Measurements from ENCODE around the gene P2RY14.

Gene P2RY14

DNA sequence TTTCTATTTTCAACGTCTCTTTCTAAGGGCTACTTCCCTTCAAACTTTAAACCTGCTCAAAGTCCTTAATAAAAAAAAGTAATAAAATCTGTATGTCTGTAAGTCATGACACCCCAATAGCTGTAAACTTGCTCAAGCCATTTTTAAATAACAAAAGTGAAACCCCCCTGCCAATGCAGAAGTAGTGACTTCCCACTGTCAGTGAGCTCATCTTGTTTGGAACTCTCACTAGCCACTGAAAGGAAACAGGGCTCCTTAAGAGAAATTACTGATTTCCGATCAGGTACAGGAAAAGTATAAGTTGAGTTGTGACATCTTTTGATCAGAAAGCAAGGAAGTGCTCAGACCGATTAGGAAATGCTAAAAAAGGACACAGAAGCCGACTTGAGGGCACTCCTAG, 47.7 kb downstream of the P2RY14 start:
- peaks cover 37% of the 10 kb centered on the region for H3K4me1 ChIP-seq (ENCODE audit: control insufficient read depth, insufficient read depth, low read length, poor library complexity, severe bottlenecking)
- no peaks in the 10 kb centered on the region for H3K36me3 ChIP-seq (ENCODE audit: control insufficient read depth, insufficient read depth, low read length)
- H3K9me3 ChIP-seq (ENCODE audit: control insufficient read depth, low read length): no peaks in the 10 kb centered on the region
- H3K27ac ChIP-seq (ENCODE audit: low read depth, low read length, severe bottlenecking): no peak overlapping the region
- no peak overlapping the region for H3K4me3 ChIP-seq (ENCODE audit: extremely low read depth, insufficient read depth, low read length, poor library complexity, severe bottlenecking)
- 61 to 78% methylated on average over 3 of the region's 4 CpGs for WGBS, 2 experiments (ENCODE audit: insufficient coverage in 2 of 2)

DNA sequence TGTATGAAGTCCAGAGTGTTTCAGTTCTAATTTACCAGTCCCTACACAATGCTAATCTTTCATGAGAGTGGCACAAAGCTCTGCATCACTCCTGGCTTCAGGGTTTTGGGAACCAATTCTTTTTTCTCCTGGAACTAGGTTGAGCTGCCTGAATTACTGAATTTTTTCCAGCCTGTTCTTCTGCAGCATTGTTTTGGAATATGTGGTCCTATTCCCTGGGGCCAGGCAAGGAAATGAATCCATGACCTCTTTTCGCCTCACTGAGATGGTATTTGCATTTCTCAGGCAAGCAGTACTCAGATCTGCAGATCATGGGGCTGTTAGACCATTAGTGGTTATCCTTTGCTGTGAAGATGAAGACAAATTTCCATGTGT, 49.7 kb downstream of the P2RY14 start:
- Histone ChIP-seq H3K4me1 (ENCODE audit: control insufficient read depth, insufficient read depth, low read length, poor library complexity, severe bottlenecking) (peaks cover 43% of the 10 kb centered on the region), H3K9me3 (ENCODE audit: control insufficient read depth, low read length) (no peaks in the 10 kb centered on the region)

DNA sequence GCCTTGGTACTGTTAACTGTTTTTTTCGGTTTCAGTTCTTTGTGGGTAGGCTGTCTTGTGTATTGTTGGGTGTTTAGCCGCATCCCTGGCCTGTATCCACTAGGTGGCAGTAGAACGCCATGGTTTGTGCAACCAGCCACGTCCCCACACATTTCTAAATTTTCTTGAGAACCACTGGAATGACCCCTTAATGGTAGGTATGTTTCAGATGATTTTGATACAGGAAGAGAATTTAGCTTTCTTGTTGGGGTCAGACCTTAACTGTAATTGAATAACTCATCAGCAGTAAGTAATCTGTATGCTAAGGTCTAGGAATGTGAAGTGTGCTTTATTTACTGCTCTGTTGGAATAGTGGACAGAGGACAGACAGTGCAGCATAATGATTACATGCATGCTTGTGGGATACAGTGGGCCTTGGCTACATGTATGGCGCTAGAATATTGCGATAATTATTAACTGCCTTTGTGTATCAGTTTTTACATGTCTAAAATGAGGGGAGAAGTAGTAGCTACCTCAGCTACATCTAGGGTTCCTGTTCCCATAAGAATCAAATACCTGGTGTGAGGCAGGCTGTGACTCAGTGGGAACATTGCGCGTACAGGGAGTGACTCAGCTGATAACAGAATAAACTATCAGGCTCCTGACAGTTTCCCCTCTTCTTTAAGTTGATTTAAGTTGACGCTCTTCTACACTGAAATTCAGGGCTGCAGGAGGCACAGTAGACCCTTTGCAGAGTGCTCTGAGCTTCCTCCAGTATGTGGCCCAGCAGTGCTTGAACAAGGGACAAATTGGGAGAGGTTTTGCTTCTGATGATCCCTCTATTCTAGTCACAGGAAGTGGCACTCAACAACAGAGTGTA, 50.3 kb downstream of the P2RY14 start:
- Histone ChIP-seq H3K9me3 (ENCODE audit: control insufficient read depth, low read length) (peaks cover 4% of the 10 kb centered on the region), H3K4me3 (ENCODE audit: extremely low read depth, insufficient read depth, low read length, poor library complexity, severe bottlenecking) (no peak overlapping the region), H3K36me3 (ENCODE audit: control insufficient read depth, insufficient read depth, low read length) (no peaks in the 10 kb centered on the region), H3K4me1 (ENCODE audit: control insufficient read depth, insufficient read depth, low read length, poor library complexity, severe bottlenecking) (peaks cover 43% of the 10 kb centered on the region), H3K27ac (ENCODE audit: low read depth, low read length, severe bottlenecking) (peak overlapping the region; percentile 96)
- 57 to 65% methylated on average over 3 to 6 of the region's 9 CpGs for WGBS, 2 experiments (ENCODE audit: insufficient coverage in 2 of 2)

More for the DNA sequence above, 49.7 kb downstream of the P2RY14 start:
- Histone ChIP-seq H3K4me3 (ENCODE audit: extremely low read depth, insufficient read depth, low read length, poor library complexity, severe bottlenecking) (no peak overlapping the region), H3K27ac (ENCODE audit: low read depth, low read length, severe bottlenecking) (peak overlapping the region; percentile 96), H3K36me3 (ENCODE audit: control insufficient read depth, insufficient read depth, low read length) (no peaks in the 10 kb centered on the region)
- WGBS, 2 experiments (ENCODE audit: insufficient coverage in 2 of 2): 70% methylated on average over 1 of the region's 1 CpG

DNA sequence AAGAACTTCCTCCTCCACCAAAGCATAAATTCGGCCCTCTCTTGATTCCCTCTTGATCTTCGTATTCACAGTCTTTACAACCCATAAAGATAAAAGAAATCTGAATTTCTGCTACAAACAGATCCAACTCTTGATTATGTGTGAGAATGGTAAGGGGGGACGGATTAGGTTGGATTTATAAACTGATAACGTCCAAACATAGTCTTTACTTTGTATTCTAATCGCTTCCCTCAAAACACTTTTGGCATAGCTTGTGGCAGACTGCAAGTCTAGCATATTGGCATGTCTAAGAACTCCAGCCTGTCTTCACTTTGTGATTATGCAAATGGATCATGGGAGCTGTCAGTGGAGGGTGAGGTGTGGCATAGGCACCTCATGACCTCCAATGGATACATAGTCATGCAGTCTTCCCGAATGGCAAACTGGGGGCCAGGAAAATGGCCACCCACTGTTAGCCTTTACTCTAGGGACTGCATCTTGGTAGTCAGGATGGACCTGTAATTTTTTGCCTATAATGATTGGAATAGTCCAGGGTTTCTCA, 51.0 kb downstream of the P2RY14 start:
- H3K9me3 ChIP-seq (ENCODE audit: control insufficient read depth, low read length): peaks cover 9% of the 10 kb centered on the region
- WGBS, 2 experiments (ENCODE audit: insufficient coverage in 2 of 2): 80 to 100% methylated on average over 1 of the region's 6 CpGs
- H3K27ac ChIP-seq (ENCODE audit: low read depth, low read length, severe bottlenecking): peak overlapping the region; percentile 96
- H3K4me1 ChIP-seq (ENCODE audit: control insufficient read depth, insufficient read depth, low read length, poor library complexity, severe bottlenecking): peaks cover 43% of the 10 kb centered on the region
- H3K4me3 ChIP-seq (ENCODE audit: extremely low read depth, insufficient read depth, low read length, poor library complexity, severe bottlenecking): no peak overlapping the region
- H3K36me3 ChIP-seq (ENCODE audit: control insufficient read depth, insufficient read depth, low read length): no peaks in the 10 kb centered on the region

DNA sequence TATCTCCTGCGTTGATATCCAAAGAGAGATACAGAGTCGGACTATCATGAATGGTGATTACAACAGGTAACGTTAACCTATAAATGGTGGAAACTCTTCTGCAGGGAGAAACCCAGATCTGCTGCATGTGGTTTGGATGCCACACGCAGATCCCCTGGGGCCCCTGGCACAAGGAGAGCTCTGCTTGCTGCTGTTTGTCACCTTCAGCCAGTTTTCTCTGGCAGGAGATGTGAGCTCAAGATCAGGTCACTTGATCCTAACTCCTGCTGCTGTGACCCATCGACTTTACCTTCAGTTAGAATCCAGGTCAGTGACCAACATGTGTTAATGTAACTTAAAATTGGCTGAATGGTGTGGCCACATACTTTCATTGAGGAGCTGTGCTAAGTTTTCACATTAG, 51.5 kb downstream of the P2RY14 start:
- WGBS, 2 experiments (ENCODE audit: insufficient coverage in 2 of 2): 84 to 97% methylated on average over 3 to 4 of the region's 5 CpGs
- H3K27ac ChIP-seq (ENCODE audit: low read depth, low read length, severe bottlenecking): no peak overlapping the region

DNA sequence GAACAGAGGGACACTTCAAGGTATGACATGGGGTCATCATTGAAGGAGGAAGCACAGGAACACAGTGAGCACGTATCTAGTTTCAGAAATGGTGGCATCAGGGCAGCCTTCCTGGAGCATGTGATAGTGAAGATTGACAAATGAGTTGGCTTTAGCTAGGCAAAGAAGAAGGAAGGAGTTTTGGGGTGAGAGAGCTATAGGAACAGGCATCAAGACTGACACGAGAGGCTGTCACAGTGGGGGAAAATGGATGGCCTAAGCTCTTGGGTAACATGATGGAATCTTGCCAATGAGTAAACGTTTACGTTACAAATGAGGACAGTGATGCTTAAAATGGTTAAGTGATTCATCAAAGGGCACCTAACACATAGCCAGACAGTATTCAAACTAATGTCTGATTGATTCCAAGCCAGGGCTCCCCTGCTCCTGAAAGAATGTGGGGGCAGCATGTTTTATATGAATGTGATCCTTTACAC, 52.2 kb downstream of the P2RY14 start:
- H3K9me3 ChIP-seq (ENCODE audit: control insufficient read depth, low read length): peaks cover 13% of the 10 kb centered on the region
- H3K4me1 ChIP-seq (ENCODE audit: control insufficient read depth, insufficient read depth, low read length, poor library complexity, severe bottlenecking): peaks cover 43% of the 10 kb centered on the region
- 71 to 79% methylated on average over 2 of the region's 4 CpGs for WGBS, 2 experiments (ENCODE audit: insufficient coverage in 2 of 2)
- no peak overlapping the region for H3K4me3 ChIP-seq (ENCODE audit: extremely low read depth, insufficient read depth, low read length, poor library complexity, severe bottlenecking)
- peak overlapping the region; percentile 68 for H3K27ac ChIP-seq (ENCODE audit: low read depth, low read length, severe bottlenecking)
- no peaks in the 10 kb centered on the region for H3K36me3 ChIP-seq (ENCODE audit: control insufficient read depth, insufficient read depth, low read length)

More for the DNA sequence above, 51.5 kb downstream of the P2RY14 start:
- Histone ChIP-seq H3K9me3 (ENCODE audit: control insufficient read depth, low read length) (peaks cover 9% of the 10 kb centered on the region), H3K4me3 (ENCODE audit: extremely low read depth, insufficient read depth, low read length, poor library complexity, severe bottlenecking) (no peak overlapping the region), H3K4me1 (ENCODE audit: control insufficient read depth, insufficient read depth, low read length, poor library complexity, severe bottlenecking) (peaks cover 43% of the 10 kb centered on the region), H3K36me3 (ENCODE audit: control insufficient read depth, insufficient read depth, low read length) (no peaks in the 10 kb centered on the region)

DNA sequence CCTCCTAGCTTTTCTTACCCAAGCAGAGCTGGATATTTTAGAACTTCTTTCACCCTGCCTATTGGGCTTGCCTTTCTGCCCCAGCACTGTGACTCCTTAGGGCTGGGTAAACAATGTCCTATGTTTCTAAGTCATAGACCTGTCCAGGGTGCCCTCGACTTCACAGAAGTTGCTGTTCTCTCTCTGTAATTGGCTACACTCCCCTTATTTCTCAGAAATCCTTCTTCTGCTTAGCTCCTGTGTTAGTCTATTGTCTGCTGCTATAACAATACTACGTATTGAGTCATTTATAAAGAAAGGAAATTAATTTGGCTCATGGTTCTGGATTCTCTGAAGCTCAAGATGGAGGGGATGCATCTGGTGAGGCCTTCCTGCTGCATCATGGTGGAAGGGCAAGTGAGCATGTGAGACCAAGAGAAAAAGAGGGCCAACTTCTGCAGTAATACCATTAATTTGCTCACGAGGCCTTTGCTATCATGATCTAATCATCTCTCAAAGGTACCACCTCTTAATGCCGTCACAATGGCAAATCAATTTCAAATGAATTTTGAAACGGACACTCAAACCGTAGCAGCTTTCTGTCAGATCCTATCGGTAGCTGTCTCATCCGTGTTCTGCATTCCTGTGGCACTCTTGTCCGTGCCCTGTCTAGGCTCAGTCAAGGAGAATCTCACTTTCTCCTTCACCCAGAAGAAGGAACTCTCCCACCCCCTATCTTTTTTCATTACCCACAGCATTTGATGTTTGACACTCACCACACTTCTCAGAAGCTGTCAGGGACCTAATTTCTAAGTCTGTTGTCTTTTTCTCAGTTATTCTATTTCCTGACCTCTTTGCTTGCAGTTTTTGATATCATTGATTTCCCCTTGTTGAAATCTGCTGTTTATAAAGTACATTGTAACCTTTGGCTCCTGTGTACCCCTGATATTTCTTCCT, 53.0 kb downstream of the P2RY14 start:
- WGBS, 2 experiments (ENCODE audit: insufficient coverage in 2 of 2): 74 to 79% methylated on average over 7 to 8 of the region's 9 CpGs
- H3K27ac ChIP-seq (ENCODE audit: low read depth, low read length, severe bottlenecking): peak overlapping the region; percentile 68
- peaks cover 43% of the 10 kb centered on the region for H3K4me1 ChIP-seq (ENCODE audit: control insufficient read depth, insufficient read depth, low read length, poor library complexity, severe bottlenecking)
- H3K9me3 ChIP-seq (ENCODE audit: control insufficient read depth, low read length): peaks cover 14% of the 10 kb centered on the region
- no peak overlapping the region for H3K4me3 ChIP-seq (ENCODE audit: extremely low read depth, insufficient read depth, low read length, poor library complexity, severe bottlenecking)
- H3K36me3 ChIP-seq (ENCODE audit: control insufficient read depth, insufficient read depth, low read length): peaks cover 4% of the 10 kb centered on the region

DNA sequence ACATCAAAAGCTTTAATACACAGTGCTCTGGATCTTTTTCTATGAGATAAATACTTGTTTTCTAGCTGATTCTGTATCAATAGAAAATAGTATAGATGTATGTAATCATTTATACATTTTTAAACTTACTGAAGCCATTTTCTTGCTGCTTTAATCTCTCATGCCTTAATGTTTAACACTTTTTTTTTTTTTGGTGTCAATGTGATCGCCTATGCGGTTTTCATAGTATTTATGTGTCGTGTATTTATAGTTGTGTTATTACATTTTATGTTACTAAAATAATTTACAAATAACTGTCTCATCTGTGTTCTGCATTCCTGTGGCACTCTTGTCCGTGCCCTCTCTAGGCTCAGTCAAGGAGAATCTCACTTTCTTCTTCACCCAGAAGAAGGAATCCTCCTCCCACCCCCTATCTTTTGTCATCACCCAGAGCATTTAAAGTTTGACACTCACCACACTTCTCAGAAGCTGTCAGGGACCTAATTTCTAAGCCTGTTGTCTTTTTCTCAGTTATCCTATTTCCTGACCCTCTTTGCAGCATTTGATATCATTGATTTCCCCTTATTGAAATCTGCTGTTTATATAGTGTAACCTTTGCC, 54.0 kb downstream of the P2RY14 start:
- 50 to 60% methylated on average over 1 of the region's 4 CpGs for WGBS, 2 experiments (ENCODE audit: insufficient coverage in 2 of 2)

DNA sequence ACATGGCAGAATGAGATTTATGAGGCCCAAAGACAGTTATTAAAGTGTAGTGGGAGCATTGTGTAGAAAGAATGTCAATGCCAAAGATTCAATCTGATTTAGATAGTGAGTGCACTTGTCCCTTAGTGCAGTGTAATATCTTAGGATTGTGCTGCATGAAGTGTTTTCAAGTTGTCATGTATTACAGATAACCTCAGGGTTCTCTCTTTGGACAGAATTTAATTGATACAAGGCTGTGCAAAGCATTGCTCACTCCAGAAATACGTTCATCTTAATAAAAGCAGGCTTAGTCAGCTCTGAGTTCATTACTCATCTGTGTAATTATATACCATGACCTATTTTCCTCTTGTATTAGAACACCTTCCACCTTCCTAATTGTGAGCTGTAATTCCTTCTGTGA, 59.3 kb downstream of the P2RY14 start:
- 83% methylated on average over 1 of the region's 1 CpG; no CpG with 5 or more reads in 1 of the 2 experiments for WGBS, 2 experiments (ENCODE audit: insufficient coverage in 2 of 2)
- Histone ChIP-seq H3K36me3 (ENCODE audit: control insufficient read depth, insufficient read depth, low read length) (peaks cover 4% of the 10 kb centered on the region), H3K9me3 (ENCODE audit: control insufficient read depth, low read length) (peaks cover 14% of the 10 kb centered on the region), H3K4me1 (ENCODE audit: control insufficient read depth, insufficient read depth, low read length, poor library complexity, severe bottlenecking) (peaks cover 18% of the 10 kb centered on the region), H3K4me3 (ENCODE audit: extremely low read depth, insufficient read depth, low read length, poor library complexity, severe bottlenecking) (no peak overlapping the region), H3K27ac (ENCODE audit: low read depth, low read length, severe bottlenecking) (no peak overlapping the region)

More for the DNA sequence above, 54.0 kb downstream of the P2RY14 start:
- Histone ChIP-seq H3K36me3 (ENCODE audit: control insufficient read depth, insufficient read depth, low read length) (peaks cover 4% of the 10 kb centered on the region), H3K9me3 (ENCODE audit: control insufficient read depth, low read length) (peaks cover 14% of the 10 kb centered on the region), H3K4me3 (ENCODE audit: extremely low read depth, insufficient read depth, low read length, poor library complexity, severe bottlenecking) (no peak overlapping the region), H3K4me1 (ENCODE audit: control insufficient read depth, insufficient read depth, low read length, poor library complexity, severe bottlenecking) (peaks cover 38% of the 10 kb centered on the region), H3K27ac (ENCODE audit: low read depth, low read length, severe bottlenecking) (no peak overlapping the region)

DNA sequence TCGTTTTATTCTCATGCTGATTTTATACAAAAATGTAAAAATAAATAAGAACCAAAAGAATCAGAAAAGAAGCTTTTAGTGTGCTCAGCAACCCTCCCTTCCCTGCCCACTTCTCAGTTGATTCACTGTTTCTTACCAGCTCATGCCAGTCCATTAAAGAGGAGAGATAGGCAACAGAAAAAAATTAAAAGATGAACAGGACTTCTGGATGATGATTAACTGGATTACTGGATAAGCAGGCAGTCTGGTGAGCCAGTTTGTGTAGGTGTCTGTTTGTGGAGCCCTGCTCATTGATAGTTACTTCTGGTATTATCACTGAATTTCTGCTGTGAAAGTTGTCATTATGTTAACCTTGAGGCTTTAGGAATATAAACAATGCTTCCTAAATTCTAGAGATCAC, 60.2 kb downstream of the P2RY14 start:
- WGBS, 2 experiments (ENCODE audit: insufficient coverage in 2 of 2): no CpG with 5 or more reads among the region's 1 CpG
- H3K27ac ChIP-seq (ENCODE audit: low read depth, low read length, severe bottlenecking): no peak overlapping the region
- H3K36me3 ChIP-seq (ENCODE audit: control insufficient read depth, insufficient read depth, low read length): peaks cover 4% of the 10 kb centered on the region
- peaks cover 18% of the 10 kb centered on the region for H3K4me1 ChIP-seq (ENCODE audit: control insufficient read depth, insufficient read depth, low read length, poor library complexity, severe bottlenecking)
- peaks cover 10% of the 10 kb centered on the region for H3K9me3 ChIP-seq (ENCODE audit: control insufficient read depth, low read length)
- H3K4me3 ChIP-seq (ENCODE audit: extremely low read depth, insufficient read depth, low read length, poor library complexity, severe bottlenecking): no peak overlapping the region

Measured in mesodermal cell (in vitro differentiated cells).